H7 (cell line): Measurements from ENCODE around the gene KIF17. TPM values are rescaled to one million over a fixed set of nuclear protein-coding genes. Genes with fewer than 3 reads are reported as not detected.

Experiments
- DNase-seq: peaks from one replicate; pipeline ENCODE4 v3.0.0; 2012
- H3K27me3 ChIP-seq: 2 replicates; pipeline ENCODE4 v1.6.0; 2011; ENCODE audit warnings: mild to moderate bottlenecking, low read length; ENCODE audit not compliant: control insufficient read depth, insufficient read depth
- H3K36me3 ChIP-seq: replicated peaks from 2 replicates; pipeline ENCODE4 v1.5.1; 2011; ENCODE audit warnings: low read length; ENCODE audit not compliant: control insufficient read depth, insufficient read depth
- H3K4me3 ChIP-seq: 2 replicates; pipeline ENCODE4 v1.5.1; 2011; ENCODE audit warnings: low read depth, mild to moderate bottlenecking, control low read depth, low read length, moderate library complexity; ENCODE audit not compliant: insufficient read depth
- total RNA-seq: library from RNA; depleted of rRNA; stranded (reverse); fragments of >200 nt; shearing (Covaris generic); gene quantifications from 2 replicates; pipeline ENCODE4 v1.2.3, GENCODE V29; 2014

Gene KIF17
- total RNA-seq, 1 experiment from 2014 or later, result 3.5 TPM

DNA sequence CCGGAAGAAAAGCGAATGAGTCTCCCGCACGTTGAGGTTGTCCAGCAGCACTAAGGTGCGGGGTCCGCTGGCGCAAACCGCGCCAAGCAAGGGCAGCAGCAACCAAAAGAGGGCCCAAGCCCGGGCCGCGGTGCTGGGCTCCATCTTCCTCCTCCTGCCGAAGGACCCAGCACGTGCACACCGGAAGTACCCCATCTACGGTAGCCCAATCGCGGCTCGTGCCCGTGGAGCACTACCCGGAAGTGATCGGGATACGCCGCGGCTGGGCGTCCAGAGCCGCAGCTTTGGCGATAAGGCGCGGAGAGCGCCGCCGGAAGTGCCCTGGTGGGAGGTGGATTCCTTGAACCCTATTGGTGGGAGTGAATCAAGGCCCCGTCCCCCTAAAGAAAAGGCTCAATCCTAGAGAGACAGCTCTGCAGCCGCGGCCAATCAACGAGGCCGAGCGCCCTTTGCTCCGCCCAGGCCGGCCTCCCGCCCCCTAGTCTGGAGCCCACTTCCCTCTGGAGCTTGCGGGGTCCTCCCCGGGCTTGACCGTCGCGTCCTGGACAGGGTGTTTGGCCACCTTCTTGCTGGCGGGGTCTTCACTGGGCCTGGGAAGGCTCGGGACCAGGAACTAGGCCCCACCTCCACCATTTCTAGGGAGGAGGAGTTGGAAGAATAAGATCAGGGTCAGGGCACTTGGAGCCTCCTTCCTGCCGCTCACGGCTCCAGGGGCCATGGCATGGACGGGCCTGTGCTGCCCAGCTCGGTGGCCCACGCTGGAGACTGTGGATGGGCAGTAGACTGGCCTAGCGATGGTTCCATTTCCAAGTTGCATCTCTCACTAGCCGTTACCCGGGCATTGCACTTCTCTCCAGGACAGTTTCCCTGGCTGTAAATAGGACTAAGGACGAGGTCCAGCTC is 56.3 kb downstream of the KIF17 start, which contains the start of gene DDOST:
TSS of gene DDOST (minus strand) at position 163 of the 903 bp plus-strand sequence. CDS start at position 144, 19 bp downstream.
- DNase-seq, result peak; percentile 100
- Histone ChIP-seq H3K36me3 (peaks cover 17% of the 10 kb centered on the region), H3K4me3 (peak within 1 kb of the TSS; percentile 90), H3K27me3 (no peaks in the 10 kb centered on the region)

DNA sequence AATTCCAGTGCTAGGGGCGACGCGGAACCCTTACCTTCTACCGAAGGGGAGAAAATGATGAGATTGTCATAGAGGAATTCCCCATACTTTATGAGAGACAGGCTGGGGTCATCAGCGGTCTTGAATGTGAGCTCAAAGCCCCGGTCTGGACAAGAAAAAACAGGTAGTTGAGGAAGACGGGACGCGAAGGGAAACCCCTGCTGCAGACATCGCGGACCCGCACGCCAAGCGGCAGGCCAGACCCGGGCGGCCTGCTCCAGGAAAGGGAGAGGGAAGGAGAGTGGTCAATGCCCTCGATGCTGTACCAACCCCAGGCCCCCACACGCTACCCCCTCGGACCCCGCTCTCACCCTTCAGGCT is 57.0 kb downstream of the KIF17 start:
- no peak for DNase-seq
- Histone ChIP-seq H3K4me3 (peak overlapping the region; percentile 90), H3K27me3 (no peaks in the 10 kb centered on the region), H3K36me3 (peaks cover 22% of the 10 kb centered on the region)

DNA sequence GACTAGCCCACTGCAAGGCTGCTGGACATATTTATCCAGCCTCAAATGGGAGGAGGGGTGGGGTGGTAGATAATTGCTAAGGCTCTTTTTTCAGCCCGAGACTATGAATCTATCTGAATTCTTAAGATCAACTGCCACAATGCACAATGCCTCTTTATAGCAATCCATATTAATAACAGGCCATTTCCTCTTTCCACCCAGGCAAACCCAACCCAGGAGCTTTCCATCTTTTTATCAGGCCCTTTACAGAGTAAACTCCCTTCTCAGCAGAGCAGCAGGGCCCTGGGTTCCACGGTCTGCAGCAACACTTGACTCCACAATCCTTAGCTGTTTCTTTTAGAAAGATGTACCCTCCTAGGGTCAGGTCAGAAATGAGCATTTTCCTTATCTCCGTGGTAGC is 57.4 kb downstream of the KIF17 start:
- peaks cover 27% of the 10 kb centered on the region for H3K36me3 ChIP-seq
- H3K27me3 ChIP-seq, result no peaks in the 10 kb centered on the region
- no peak for DNase-seq
- peak overlapping the region; percentile 90 for H3K4me3 ChIP-seq

DNA sequence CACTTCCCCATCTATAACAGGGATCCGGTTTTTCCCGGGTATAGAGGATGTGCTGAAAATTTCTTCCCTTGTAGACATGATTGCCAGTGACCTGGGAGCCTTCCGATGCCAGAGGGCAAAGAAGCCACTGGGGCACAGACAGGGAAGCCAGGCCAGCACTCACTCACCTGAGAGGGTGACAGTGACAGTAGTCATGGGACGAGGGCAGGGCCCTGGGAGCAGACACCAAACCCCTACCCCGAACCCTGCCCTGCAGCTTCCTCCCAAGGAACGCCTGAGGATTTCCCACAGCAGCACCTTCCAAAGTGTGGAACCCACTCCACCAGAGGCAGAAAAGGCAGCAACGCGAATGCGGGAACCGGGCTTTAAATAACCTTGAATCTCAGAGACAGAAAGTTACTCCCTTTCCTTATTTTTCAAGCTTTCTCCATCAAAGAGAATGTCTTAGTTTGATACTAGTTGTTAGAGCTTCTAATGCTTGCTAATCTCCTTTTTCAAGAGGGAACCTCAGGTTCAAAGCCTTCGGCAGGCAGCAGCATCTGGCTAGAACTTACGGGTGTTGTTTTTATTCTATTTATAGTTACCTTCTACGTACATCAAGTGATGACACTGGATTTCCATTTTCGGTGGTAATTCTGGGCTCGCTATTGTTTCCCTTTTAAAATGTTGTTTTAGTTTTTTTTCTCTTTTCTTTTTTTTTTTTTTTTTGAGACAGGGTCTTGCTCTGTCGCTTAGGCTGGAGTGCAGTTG is 59.5 kb downstream of the KIF17 start:
- Histone ChIP-seq H3K4me3 (no peak overlapping the region), H3K36me3 (peaks cover 37% of the 10 kb centered on the region), H3K27me3 (no peaks in the 10 kb centered on the region)
- no peak for DNase-seq

DNA sequence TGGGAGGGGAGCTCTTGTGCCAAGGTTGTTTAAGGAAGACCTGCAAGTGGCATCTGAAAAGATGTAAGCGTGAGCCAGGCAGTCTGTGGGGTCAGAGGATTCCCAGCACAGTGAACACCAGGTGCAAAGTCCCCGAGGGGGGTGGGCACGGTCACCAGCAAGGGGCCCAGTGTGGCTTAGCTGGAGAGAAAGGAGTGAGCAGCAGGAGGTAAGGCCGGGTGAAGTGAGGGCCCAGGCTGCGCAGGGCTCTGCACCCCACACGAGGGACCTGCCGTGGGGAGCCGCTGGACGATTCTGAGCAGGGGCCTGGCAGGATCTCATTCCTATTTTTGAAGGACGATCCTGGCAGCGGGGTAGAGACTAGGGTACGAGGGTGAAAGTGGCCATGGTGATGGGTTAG is 60.8 kb downstream of the KIF17 start:
- Histone ChIP-seq H3K36me3 (peaks cover 50% of the 10 kb centered on the region), H3K4me3 (no peak overlapping the region), H3K27me3 (no peaks in the 10 kb centered on the region)
- DNase-seq, result no peak

DNA sequence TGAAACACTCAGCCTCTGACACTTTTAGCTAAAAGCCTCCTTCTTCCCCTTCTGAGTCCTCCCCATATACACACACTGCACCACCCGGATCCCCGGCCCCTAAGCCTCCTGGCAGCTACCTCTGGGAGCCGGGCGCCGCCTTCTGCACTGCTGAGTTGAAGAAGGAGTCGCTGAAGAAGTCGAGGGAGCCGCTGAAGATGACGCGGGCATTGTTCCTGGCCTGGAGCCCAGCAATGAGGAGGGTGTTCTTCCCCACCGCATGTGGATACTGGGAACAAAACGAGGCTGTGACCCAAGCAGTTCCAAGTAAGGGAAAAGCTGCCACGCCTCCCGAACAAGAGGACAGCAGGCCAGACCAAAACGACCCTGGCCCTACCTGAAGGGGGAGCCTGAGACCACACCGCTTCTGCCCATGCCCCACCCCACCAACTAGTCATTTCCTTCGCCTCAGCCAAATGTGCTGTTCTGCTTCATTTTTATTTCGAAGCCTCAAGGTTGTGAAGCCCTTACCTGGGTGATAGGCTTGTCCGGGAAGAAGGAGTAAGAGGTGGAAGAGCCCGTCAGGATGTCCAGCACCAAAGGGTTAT is 63.6 kb downstream of the KIF17 start:
- Histone ChIP-seq H3K4me3 (no peak overlapping the region), H3K27me3 (no peaks in the 10 kb centered on the region), H3K36me3 (peaks cover 58% of the 10 kb centered on the region)
- peak; percentile 80 for DNase-seq

DNA sequence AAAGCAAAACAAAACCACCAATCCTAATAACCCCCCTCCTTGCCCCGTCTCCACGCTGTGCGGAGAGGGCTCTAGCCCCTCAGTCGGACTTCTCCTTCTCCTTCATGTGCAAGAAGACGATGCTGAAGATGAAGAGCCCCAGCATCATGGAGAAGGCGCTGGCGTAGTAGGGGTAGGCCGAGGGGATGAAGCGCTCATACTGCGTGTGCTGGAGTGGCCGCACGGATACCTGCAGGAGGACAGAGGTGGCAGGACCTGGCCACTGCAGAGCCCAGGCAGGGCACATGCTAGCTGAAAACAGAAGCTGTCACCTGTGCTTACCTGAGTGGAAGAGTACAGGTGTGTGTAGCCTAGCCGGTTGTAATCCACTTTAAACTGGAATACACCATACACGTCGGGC is 65.5 kb downstream of the KIF17 start:
- H3K4me3 ChIP-seq, result no peak overlapping the region
- peaks cover 56% of the 10 kb centered on the region for H3K36me3 ChIP-seq
- no peaks in the 10 kb centered on the region for H3K27me3 ChIP-seq
- no peak for DNase-seq

DNA sequence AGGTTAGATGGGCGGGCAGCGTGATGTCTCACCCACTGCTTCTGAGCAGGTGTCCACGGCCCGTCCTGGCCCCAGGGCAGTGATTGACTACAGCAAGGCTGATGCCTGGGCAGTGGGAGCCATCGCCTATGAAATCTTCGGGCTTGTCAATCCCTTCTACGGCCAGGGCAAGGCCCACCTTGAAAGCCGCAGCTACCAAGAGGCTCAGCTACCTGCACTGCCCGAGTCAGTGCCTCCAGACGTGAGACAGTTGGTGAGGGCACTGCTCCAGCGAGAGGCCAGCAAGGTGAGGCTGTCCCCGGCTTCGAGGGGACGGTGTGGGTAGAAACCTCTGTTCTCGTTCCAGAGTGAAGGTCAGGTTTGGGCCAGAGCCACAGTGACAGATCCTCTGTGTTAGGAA is 68.9 kb downstream of the KIF17 start:
- Histone ChIP-seq H3K4me3 (no peak overlapping the region), H3K36me3 (peaks cover 46% of the 10 kb centered on the region), H3K27me3 (no peaks in the 10 kb centered on the region)
- DNase-seq, result no peak

DNA sequence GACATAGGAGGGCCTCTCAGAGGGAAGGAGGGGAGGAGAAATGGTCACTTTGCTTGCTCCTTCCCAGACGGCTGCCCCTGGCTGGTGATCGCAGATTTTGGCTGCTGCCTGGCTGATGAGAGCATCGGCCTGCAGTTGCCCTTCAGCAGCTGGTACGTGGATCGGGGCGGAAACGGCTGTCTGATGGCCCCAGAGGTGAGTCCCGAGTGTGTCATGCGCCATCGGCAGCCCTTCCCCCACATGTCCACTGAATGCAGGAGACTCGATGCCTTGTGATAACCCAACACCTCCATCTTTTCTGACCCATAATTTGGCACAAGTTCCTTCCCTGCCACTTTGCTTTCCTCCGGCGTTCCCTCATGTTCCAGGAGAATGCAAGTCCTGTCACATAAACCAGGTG is 69.4 kb downstream of the KIF17 start:
- no peak overlapping the region for H3K4me3 ChIP-seq
- no peaks in the 10 kb centered on the region for H3K27me3 ChIP-seq
- peaks cover 41% of the 10 kb centered on the region for H3K36me3 ChIP-seq
- no peak for DNase-seq

DNA sequence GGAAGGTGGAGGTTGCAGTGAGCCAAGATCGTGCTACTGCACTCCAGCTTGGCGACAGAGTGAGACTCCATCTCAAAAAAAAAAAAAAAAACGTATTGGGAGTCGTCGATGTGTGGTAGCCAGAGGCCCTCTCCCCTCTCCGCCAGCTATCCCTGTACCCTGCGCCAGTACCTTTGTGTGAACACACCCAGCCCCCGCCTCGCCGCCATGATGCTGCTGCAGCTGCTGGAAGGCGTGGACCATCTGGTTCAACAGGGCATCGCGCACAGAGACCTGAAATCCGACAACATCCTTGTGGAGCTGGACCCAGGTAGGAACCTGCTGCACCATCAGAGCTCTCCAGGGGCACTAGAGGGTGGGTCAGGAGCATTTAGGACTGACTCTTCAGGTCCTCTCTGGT is 72.4 kb downstream of the KIF17 start:
- Histone ChIP-seq H3K36me3 (peaks cover 23% of the 10 kb centered on the region), H3K27me3 (no peaks in the 10 kb centered on the region), H3K4me3 (no peak overlapping the region)
- no peak for DNase-seq

DNA sequence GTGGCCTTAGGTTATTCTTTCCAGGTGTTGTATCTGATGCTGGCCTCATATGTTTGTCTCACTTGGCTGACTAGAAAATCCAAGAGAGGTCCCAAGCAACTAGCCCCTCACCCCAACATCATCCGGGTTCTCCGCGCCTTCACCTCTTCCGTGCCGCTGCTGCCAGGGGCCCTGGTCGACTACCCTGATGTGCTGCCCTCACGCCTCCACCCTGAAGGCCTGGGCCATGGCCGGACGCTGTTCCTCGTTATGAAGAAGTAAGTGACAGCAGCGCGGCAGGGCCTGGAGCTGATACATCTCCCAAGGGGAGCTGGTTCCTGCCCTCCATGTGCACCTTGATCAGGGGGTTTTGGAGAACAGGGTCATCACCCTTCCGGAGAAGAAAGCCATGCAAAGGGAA is 73.4 kb downstream of the KIF17 start:
- H3K4me3 ChIP-seq, result no peak overlapping the region
- H3K36me3 ChIP-seq, result peaks cover 16% of the 10 kb centered on the region
- H3K27me3 ChIP-seq, result no peaks in the 10 kb centered on the region
- no peak for DNase-seq

DNA sequence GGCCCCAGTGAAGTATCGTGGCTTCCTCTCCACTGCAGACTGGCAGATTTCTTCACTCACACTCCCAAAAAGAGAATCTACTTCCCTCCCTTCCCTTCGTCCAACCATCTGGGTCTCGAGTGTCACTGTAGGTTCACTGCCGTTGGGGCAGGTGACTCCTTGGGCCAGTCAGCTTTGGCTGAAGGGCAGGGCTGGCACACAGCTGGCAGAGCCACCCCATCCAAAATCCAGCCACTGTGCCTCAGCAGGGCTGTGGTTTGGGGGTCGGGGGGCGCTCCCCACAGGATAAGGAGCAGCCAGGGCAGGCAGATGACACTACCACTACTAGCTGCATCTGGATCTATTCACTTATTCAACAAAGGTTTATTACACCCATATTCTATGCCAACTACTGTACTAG is 74.7 kb downstream of the KIF17 start:
- peaks cover 15% of the 10 kb centered on the region for H3K36me3 ChIP-seq
- no peaks in the 10 kb centered on the region for H3K27me3 ChIP-seq
- H3K4me3 ChIP-seq, result no peak overlapping the region
- DNase-seq, result no peak

DNA sequence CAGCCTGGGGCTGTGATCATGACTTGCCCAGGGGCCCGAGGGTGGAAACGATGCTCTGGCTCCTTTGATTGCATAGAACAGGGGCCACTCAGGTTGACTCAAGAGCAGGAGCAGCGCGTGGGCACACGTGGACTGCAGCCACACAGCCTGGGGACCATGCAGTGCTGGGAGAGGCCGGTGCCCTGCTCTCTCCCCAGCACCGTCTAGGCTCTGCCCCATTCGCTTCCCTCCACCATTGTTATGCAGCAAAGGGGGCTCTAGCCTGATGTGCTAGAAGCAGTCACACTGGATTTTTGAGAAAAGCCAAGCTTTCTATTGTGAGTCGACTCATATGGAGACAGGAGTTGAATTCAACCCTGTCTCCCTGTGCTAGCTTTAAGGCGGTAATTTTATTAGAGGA is 75.8 kb downstream of the KIF17 start:
- DNase-seq, result peak; percentile 70
- Histone ChIP-seq H3K27me3 (no peaks in the 10 kb centered on the region), H3K36me3 (peaks cover 15% of the 10 kb centered on the region), H3K4me3 (no peak overlapping the region)

DNA sequence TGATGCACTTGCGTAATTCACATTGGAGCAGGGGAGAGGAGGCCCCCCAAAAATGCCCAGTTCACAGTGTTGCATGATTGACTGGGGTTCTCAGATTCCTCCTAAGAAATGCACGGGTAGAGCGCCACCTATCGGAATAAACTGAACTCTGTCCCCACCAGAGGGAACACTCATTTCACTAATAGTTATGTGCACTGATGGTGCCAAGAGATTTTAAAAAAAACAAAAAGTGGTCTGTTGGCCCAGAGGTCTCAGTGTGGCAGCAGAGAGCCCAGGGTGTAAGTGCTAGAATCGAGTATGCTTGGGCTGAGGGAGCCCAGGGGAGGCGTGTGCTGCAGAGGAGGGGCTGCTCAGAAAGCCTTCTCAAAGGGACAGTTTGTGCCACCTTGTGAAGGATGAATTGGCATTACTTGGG is 77.6 kb downstream of the KIF17 start:
- DNase-seq, result peak; percentile 85
- Histone ChIP-seq H3K4me3 (no peak overlapping the region), H3K27me3 (no peaks in the 10 kb centered on the region), H3K36me3 (peaks cover 13% of the 10 kb centered on the region)
